ENCODE results near the gene PSMB7.

Gene PSMB7

DNA sequence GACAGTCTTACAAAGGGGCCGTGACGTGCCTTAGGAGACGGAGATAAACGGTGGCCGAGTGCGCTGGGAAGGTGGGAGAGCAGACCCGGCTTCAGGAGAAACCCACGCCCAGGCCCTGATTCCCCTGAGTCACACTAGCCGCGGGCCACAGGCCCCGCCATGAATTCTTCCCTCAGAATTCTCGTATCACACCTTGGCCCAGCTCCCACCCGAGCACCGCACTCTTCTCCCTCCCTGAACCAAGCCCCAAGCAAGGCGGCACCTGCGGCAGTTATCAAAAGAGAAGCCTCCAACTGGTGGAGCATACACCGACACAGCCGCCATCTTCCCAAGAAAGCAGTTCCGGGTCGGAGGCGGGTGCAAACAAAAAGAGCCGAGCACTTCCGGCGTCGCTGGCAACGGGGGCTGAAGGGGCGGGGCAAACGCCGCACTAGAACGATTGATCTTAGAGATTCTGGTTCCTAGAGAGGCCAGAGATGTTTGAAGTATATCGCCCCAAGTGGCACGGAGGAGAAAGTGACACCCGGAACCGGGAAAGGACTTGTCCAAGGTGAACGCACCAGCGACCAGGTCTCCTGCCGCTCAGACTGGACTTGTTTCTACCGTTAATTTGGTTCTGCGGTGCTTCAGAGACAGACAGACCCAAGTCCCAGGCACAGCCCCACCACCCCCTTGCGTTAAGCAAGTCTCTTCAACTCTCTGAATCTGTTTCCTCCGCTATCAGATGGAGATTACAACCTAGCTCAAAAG lies at the start of gene PSMB7:
PSMB7 (minus strand) TSS at position 341 of the 750 bp plus-strand sequence; CDS start at position 324, 17 bp downstream.
- DNase-seq (ENCODE audit: low read depth, low spot score) = peak; percentile 88

DNA sequence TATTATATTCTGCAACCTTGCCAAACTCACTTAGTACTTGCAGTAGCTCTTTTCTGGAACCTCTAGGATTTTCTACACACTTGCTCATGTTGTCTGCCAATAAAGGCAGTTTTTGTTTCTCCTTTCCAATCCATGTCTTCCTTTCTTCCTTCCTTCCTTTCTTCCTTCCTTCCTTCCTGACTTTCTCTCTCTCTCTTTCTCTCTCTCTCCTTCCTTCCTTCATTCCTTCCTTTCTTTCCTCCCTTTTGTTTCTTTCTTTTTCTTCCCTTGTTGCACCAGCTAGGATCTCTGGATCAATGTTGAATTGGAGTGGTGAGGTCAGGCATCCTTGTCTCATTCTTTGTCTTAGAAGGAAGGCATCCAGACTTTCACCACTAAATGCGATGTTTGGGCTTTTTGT lies 47.5 kb upstream of the PSMB7 start:
- DNase-seq (ENCODE audit: low read depth, low spot score) = no peak

- no peak for DNase-seq (ENCODE audit: low read depth, low spot score)
Measured at GRCh38 chr9:124458441-124458840, 43.2 kb upstream of the PSMB7 start.

- no peak for DNase-seq (ENCODE audit: low read depth, low spot score)
Measured at GRCh38 chr9:124457887-124458431, 42.7 kb upstream of the PSMB7 start.

DNA sequence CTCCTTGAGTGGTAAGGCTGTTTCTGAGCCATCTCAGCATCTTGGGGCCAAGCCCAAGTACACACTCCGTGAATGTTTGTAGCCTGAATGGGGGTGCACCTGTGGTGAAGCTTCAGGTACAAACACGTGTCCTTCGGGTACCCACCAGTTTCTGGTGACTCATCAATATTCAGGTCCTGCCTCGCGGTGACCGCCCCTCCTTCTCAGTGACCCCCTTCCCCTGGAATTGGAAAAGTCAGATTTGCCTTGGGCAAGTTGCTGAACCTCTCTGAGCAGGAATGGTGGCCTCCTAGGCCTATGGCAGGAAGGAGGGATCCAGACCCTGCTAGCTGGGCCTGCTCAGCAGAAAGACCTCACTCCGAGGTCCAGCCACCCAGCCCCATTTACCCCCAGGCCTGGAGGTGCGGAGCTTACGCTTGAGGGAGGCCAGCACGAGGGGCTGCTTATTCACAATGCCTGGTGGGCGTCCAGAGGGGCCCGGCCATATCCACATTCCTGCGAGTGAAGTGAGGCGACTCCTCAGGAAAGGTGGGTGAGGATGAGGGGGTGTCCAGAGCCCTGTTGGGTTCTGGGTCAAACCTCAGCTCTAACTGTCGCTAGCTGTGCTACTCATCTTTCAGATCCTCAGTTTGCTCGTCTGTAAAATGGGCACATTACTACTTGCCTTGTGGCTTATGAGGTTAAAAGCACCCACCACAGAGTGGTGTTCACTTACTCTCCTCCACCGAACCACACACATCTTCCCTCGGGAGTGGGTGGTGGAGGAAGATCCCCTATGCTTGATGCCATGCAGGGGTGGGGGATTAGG lies 42.0 kb upstream of the PSMB7 start:
- no peak for DNase-seq (ENCODE audit: low read depth, low spot score)

DNA sequence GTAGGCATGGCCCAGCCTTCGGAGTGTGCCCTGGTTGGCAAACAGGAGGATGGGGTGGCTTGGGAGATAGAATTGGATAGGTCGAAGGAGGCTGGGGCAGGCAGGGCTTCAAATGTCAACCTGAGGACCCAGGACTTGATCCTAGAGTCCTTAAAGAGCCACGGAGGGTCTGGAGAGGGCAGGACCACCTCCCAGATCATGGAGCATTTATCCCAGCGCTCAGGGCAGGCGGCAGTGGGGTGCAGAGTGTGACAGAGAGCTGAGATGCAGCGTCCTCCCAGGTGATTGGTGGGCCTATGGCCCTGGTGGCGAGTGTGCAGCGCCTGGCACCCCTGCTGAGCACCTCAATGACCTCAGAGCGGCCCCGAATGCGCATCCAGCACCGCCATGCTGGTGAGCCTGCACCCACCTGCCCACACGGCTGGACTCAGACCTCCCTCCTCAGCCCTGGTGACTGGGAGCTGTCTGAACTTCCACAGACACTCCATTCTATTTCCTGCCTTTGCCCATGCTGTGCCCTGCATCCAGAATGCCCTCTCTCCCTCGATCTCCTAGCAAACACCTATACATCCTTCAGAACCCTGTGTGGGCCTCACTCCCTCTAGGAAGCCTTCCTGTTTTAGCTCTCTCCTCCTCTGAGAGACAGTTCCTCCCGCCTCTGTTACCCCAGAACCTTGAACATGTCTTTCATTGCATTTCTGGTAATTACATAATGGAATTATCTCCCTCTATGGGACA lies 41.3 kb upstream of the PSMB7 start:
- DNase-seq (ENCODE audit: low read depth, low spot score) = no peak

DNA sequence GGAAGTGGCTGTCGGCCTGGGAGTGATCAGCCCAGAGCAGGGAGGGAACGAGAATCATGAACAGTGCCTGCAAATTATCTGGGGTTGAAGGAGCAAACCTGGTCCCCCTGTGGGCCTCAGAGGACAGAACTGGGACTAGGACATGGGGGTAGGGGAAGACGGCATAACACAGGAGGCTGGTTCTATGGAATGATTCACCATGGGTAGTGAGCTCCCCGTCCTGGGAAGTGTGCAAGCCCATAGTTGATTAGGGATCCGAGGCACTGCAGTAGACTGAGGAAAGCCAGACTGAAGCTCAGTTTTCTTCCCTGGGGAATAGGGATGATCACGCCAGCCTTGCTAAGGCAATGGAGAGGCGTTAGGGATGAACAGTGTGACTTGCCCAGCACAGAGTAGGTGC lies 40.6 kb upstream of the PSMB7 start:
- no peak for DNase-seq (ENCODE audit: low read depth, low spot score)

- DNase-seq (ENCODE audit: low read depth, low spot score) = no peak
Measured at GRCh38 chr9:124454791-124455443, 39.7 kb upstream of the PSMB7 start.

GRCh38 chr9:124454296-124454695 lies 39.1 kb upstream of the PSMB7 start:
- DNase-seq (ENCODE audit: low read depth, low spot score) = no peak

- DNase-seq (ENCODE audit: low read depth, low spot score) = no peak
Measured at GRCh38 chr9:124453586-124454191, 38.4 kb upstream of the PSMB7 start.

- no peak for DNase-seq (ENCODE audit: low read depth, low spot score)
Measured at GRCh38 chr9:124452841-124453585, 37.8 kb upstream of the PSMB7 start.

DNA sequence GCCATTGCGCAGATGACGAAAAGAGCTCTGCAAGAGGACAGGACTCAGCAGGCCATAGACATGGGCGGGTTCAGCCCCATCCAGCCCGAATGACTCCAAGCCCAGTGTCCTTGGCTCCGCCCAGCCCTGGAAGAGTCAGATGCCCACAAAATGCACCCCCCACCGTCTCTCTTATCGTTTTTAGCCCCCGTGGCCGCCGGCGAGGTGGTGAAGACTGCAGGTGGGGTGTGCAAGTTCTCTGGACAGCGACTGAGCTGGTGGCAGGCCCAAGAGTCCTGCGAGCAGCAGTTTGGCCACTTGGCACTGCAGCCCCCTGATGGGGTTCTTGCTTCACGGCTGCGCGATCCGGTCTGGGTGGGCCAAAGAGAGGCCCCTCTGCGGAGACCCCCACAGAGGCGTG lies 37.1 kb upstream of the PSMB7 start:
- no peak for DNase-seq (ENCODE audit: low read depth, low spot score)

GRCh38 chr9:124450931-124451661 lies 35.9 kb upstream of the PSMB7 start:
- no peak for DNase-seq (ENCODE audit: low read depth, low spot score)

- DNase-seq (ENCODE audit: low read depth, low spot score) = no peak
Measured at GRCh38 chr9:124450241-124450924, 35.1 kb upstream of the PSMB7 start, which contains the start of gene ADGRD2. Gene ADGRD2, plus strand, starts transcription at chr9:124450451. Its CDS starts 1,216 bp downstream, at chr9:124451667.

DNA sequence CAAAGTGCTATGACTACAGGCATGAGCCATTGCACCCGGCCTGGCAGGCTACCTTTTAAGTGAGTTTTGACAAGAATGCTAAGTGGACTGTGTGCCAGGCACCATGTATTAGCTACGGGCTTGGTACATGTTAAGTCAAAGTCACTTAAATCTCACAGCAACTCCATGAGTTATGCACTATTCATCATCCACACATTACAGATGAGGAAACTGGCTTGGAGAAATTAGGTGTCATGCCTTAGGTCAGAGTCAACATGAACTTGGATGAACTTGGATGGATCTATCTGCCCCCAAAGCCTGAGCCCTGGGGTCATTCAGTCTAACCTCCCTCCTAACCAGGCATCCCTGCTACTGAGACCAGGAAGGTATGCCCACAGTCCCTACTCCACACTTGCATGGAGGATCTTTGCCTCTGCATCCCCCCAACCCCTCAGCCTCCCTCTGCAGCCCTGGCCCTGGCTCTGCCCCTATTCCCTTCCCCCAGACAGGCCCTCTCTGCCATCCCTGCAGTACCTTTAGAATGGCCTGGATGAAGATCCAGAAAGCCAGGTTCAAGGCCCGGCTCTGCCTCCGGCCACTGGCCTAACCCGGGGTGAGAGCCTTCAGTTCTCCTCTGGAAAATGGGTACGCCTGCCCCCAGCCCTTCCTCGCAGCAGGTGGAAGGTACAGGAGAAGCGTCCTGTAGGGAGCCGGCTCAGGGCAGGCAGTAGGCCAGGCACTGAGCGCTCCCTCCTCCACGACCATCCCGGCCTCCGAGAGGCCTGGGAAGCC lies 34.3 kb upstream of the PSMB7 start:
- DNase-seq (ENCODE audit: low read depth, low spot score) = no peak

- DNase-seq (ENCODE audit: low read depth, low spot score) = no peak
Measured at GRCh38 chr9:124448019-124448418, 32.8 kb upstream of the PSMB7 start.

DNA sequence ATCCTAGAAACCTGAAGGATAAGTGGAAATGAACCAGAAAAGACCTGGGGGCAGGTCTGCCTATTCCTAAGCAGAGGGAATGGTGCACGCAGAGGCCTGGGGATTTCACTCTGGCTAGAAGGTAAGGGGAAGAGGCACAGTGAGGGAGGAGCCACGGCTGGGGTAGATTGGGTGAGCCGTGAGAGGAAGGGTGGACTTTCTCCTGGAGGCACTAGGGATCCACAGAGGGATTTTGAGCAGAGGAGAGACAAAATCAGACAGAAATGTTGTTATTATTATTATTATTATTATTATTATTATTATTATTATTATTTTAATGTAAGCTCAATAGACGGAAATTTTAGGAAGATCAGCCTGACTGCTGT lies 32.0 kb upstream of the PSMB7 start:
- DNase-seq (ENCODE audit: low read depth, low spot score) = no peak

DNA sequence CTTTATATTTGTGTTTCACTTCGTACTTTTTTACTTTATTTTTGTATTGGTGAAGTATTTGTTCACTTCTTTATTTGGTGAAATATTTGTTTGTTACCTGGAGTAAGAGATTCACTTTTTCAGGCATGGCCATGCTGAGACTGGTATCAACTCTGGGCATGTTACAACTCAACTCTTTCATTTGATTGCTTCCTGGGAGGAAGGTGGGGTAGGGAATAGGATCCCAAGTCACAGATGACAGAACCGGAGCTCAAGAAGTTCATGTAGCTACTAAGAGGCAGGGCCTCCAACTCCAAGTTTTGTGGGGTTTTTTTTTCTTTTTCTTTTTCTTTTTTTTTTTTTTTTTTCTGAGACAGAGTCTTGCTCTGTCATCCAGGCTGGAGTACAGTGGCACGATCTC lies 28.9 kb upstream of the PSMB7 start:
- DNase-seq (ENCODE audit: low read depth, low spot score) = no peak
